ENCODE data around the gene VSIG10.
A peak's percentile ranks its signal among the peaks of the same experiment; 100 is the strongest.
"Not testable (repeated sequence)": the region's sequence is repeated elsewhere in the genome, so short reads cannot be mapped to it uniquely, and the experiment has no call there.

VSIG10 gene

GRCh38 chr12:118103601-118104382, at the start of gene VSIG10:
Gene VSIG10, minus strand, starts transcription at chr12:118104011. Its CDS starts 340 bp downstream, at chr12:118103671.
- peak; percentile 80 for DNase-seq (ENCODE audit: low read depth)

DNA sequence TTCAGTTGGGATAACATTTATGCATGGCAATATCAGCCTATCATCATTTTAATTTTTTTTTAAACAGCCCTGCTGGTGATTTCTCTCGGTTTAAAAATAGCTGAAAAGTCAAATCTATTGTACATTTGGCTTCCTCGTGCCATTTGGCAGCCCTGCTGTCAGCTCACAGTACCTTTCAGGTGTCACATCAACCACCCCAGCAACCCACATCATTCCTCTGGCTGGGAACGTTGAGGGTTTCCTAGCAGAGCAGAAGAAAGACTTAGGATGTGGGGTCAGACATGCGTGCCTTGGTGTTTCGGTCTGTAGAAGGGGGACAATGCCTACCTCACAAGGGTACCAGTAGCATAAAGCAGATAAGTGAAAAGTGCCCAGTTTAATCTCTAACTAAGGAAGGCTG, 47.9 kb upstream of the VSIG10 start:
- no peak for DNase-seq (ENCODE audit: low read depth)

- no peak for DNase-seq (ENCODE audit: low read depth)
Observed at GRCh38 chr12:118150625-118151024, 46.8 kb upstream of the VSIG10 start.

DNA sequence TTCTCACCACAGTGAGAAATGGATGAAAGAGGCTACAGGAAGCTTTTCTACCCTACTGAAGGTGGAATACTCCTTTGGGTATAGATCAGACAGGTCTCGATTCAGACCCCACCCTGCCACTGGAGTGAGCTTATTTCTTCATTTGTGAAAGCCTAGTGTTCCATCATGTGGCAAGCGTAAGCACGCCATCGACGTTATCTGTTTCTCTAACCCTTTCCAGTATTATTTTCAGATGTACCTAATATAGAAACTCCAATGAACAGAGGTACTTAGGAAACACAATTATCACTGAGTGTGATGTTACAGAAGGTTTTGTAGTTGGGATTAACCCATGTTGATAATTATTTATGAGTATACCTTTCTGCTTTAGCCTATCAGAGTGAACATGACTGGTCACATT, 44.5 kb upstream of the VSIG10 start:
- DNase-seq (ENCODE audit: low read depth): no peak

GRCh38 chr12:118145798-118146156, 42.0 kb upstream of the VSIG10 start:
- DNase-seq (ENCODE audit: low read depth): no peak

- no peak for DNase-seq (ENCODE audit: low read depth)
Observed at GRCh38 chr12:118145113-118145797, 41.4 kb upstream of the VSIG10 start.

DNA sequence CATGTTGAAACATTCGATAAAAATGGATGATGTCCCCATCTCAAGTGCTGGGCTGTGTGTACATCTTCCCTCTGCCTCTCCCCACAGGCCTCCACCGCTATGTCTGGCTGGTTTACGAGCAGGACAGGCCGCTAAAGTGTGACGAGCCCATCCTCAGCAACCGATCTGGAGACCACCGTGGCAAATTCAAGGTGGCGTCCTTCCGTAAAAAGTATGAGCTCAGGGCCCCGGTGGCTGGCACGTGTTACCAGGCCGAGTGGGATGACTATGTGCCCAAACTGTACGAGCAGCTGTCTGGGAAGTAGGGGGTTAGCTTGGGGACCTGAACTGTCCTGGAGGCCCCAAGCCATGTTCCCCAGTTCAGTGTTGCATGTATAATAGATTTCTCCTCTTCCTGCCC, 40.7 kb upstream of the VSIG10 start:
- DNase-seq (ENCODE audit: low read depth): no peak

- DNase-seq (ENCODE audit: low read depth): no peak
Observed at GRCh38 chr12:118140825-118141224, 37.0 kb upstream of the VSIG10 start.

- DNase-seq (ENCODE audit: low read depth): no peak
Observed at GRCh38 chr12:118137148-118137678, 33.4 kb upstream of the VSIG10 start.

GRCh38 chr12:118136559-118137003, 32.8 kb upstream of the VSIG10 start:
- DNase-seq (ENCODE audit: low read depth): peak; percentile 60

DNA sequence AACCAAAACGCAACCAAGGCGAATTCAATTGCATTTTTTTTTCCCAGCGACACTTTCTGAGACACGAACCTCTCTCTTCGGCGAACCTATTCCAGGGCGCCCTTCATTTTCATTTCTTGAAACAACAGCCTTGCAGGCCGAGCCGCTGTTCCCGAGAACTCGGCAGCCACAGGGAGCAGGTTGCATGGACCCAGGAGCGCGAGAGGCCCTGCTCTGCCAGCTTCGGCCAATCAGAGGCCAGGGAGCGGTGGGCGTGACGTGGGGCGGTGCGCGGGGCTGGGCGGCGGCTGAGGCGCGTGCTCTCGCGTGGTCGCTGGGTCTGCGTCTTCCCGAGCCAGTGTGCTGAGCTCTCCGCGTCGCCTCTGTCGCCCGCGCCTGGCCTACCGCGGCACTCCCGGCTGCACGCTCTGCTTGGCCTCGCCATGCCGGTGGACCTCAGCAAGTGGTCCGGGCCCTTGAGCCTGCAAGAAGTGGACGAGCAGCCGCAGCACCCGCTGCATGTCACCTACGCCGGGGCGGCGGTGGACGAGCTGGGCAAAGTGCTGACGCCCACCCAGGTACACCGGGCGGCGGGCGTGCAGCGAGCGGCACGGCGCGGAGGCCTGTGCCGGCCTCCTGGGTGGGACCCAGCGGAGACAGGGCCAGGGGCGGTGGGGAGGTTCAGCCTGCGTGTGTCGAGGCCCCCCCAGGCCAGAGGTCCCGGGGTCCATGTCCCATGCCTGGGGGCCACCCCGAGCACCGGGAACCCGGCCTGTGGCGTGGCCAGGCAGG, 32.2 kb upstream of the VSIG10 start, which contains the start of gene PEBP1:
Gene PEBP1, plus strand, starts transcription at position 337 of the 771 bp plus-strand sequence. Its CDS starts 86 bp downstream, at position 423.
- peak; percentile 94 for DNase-seq (ENCODE audit: low read depth)

- not testable (repeated sequence) for DNase-seq (ENCODE audit: low read depth)
Observed at GRCh38 chr12:118129436-118129835, 25.6 kb upstream of the VSIG10 start.

DNA sequence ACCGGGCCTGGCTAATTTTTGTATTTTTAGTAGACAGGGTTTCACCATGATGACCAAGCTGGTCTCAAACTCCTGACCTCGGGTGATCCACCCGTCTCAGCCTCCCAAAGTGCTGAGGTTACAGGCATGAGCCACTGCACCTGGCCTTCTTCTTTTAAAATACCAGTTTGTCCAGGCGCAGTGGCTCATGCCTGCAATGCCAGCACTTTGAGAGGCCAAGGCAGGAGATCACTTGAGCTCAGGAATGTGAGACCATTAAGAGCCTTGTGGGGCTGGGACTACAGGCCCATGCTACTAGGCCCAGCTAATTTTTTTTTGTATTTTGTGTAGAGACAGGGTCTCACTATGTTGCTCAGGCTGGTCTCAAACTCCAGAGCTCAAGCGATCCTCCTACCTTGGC, 24.1 kb upstream of the VSIG10 start:
- no peak for DNase-seq (ENCODE audit: low read depth)

DNA sequence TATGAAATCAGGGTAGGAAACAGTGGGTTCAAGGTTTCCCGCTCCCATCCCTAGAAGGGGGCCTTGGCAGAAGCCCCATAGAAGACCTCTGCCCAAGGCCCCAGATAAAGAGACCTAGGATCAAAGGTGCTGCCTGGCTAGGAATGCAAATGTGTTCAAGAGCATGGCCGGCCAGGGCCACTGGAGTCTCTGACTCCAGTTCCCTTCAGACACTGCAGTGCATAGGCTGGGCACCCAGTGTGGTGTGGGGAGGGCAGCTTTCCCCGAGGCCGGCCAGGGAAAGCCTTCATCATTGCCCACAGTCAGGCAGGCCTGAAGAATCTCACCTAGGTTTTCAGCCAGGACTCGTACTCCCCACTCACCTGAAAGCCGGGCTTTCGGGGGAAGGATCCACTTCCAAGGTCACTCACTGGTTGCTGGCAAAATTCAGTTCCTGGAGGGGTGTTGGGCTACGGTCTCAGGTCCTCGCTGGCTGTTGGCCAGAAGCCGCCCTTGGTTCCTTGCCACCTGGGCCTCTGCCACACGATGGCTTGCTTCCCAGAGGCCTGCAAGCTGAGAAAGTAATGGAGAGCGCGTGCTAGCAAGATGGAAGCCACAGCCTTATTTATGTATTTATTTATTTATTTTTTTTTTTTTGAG, 22.4 kb upstream of the VSIG10 start:
- DNase-seq (ENCODE audit: low read depth): no peak

GRCh38 chr12:118125743-118126118, 21.9 kb upstream of the VSIG10 start:
- DNase-seq (ENCODE audit: low read depth): no peak

- no peak for DNase-seq (ENCODE audit: low read depth)
Observed at GRCh38 chr12:118124333-118124874, 20.6 kb upstream of the VSIG10 start.

DNA sequence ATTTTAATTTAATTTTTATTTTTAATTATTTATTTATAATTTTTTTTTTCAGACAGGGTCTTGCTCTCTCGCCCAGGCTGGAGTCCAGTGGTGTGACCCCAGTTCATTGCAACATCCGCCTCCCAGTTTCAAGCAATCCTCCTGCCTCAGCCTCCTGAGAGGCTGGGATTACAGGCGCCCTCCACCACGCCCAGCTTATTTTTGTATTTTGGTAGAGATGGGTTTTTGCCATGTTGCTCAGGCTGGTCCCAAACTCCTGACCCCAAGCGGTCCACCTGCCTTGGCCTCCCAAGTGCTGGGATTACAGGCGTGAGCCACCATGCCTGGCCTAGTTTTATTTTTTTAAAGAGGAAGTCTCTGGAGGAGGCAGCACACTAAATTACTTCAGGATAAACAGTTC, 18.5 kb upstream of the VSIG10 start:
- no peak for DNase-seq (ENCODE audit: low read depth)

GRCh38 chr12:118120579-118121363, 17.0 kb upstream of the VSIG10 start:
- peak; percentile 72 for DNase-seq (ENCODE audit: low read depth)

GRCh38 chr12:118119449-118119879, 15.7 kb upstream of the VSIG10 start:
- DNase-seq (ENCODE audit: low read depth): no peak

GRCh38 chr12:118109088-118109487, 5.3 kb upstream of the VSIG10 start:
- peak; percentile 33 for DNase-seq (ENCODE audit: low read depth)

- DNase-seq (ENCODE audit: low read depth): no peak
Observed at GRCh38 chr12:118107694-118108093, 3.9 kb upstream of the VSIG10 start.

Data from EH (cell line).